Ascending aorta (tissue), 2 donors: ENCODE results near the gene TSPAN17. TPM values are rescaled to one million over a fixed set of nuclear protein-coding genes. Genes with fewer than 3 reads are reported as not detected.
A peak's percentile ranks its signal among the peaks of the same experiment; 100 is the strongest.

Experiments used
- DNase-seq, 2 donors: peaks; one replicate each; pipeline ENCODE4 v3.0.0-alpha.2; 2019; ENCODE audit warnings: low spot score in 2 of 2
- H3K27ac ChIP-seq, 2 donors: fragments of 200-600 bp; sonication (generic); one replicate each; pipeline ENCODE4 v1.5.1; 2016 to 2017; ENCODE audit warnings: mild to moderate bottlenecking in 1 of 2
- H3K27me3 ChIP-seq: fragments of 200-600 bp; sonication (generic); one replicate; pipeline ENCODE4 v1.5.1; 2017
- H3K36me3 ChIP-seq, 2 donors: fragments of 200-600 bp; sonication (generic); one replicate each; pipeline ENCODE4 v1.5.1; 2016
- H3K4me1 ChIP-seq, 2 donors: fragments of 200-600 bp; sonication (generic); one replicate each; pipeline ENCODE4 v1.5.1; 2016 to 2017; ENCODE audit warnings: mild to moderate bottlenecking in 1 of 2
- H3K4me3 ChIP-seq, 2 donors: fragments of 200-600 bp; sonication (generic); one replicate each; pipeline ENCODE4 v1.5.1; 2016 to 2017; ENCODE audit warnings: mild to moderate bottlenecking in 1 of 2
- H3K9me3 ChIP-seq, 2 donors: fragments of 200-600 bp; sonication (generic); one replicate each; pipeline ENCODE4 v1.5.1; 2016
- CTCF ChIP-seq, 3 experiments: fragments of 200-600 bp in 2 of 3; fragments of 450-650 bp in 1 of 3; sonication (generic) in 2 of 3; IDR thresholded peaks; one replicate each; pipeline ENCODE4 v1.5.1; 2016 to 2019; ENCODE audit warnings: antibody characterized with exemption in 3 of 3, mild to moderate bottlenecking in 1 of 3, moderate library complexity in 1 of 3
- intact Hi-C: fragments of 100-400 bp; cut with DNase I; formaldehyde crosslinking; loops from one replicate; pipeline ENCODE4 v1.15.1; 2023
- total RNA-seq: library from RNA; depleted of rRNA; stranded (reverse); fragments of >200 nt; gene quantifications from one replicate; pipeline ENCODE4 v1.1.0, GENCODE V29; 2016

TSPAN17 gene
- total RNA-seq, 1 donor from 2014 or later: 32.7 TPM

GRCh38 chr5:176606875-176607274 lies 40.4 kb upstream of the TSPAN17 start:
- H3K9me3 ChIP-seq: no peaks in the 10 kb centered on the region
- H3K27ac ChIP-seq: no peak overlapping the region
- peaks cover 12% of the 10 kb centered on the region for H3K27me3 ChIP-seq
- DNase-seq: no peak
- H3K4me3 ChIP-seq: no peak overlapping the region
- H3K4me1 ChIP-seq: peaks cover 0 to 4% of the 10 kb centered on the region in 2 donors
- intact Hi-C loops: no loop called here
- no peaks in the 10 kb centered on the region for H3K36me3 ChIP-seq
- no peak for TF ChIP-seq CTCF (IDR thresholded peaks at IDR 0.05)

DNA sequence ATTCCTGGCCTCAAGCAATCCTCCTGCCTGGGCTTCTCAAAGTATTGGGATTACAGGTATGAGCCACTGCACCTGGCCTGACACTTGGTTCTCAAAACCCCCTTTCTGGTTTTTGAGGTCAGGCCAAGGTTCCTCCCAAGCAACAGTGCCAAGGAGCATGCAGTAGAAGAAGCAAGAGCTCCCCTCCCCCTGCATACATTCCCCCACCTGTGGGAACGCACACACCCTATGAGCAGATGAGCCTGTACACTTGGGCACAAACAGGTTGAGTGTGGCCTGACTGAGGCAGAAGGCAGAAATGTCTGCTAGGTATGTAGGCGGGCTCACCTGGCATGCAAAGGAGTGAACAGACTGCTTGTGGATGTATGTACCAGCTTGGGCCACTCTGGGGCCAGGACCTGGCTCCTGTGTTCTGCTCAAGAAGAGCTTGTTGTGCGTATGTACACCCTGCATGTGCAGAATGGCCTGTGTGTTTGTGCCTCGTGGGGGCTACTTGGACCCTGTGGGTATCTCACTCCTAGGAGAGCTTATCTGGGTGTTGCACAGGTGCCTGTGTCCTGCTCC lies 39.1 kb upstream of the TSPAN17 start:
- Histone ChIP-seq H3K4me1 (peaks cover 0 to 4% of the 10 kb centered on the region in 2 donors), H3K4me3 (no peak overlapping the region), H3K27me3 (peaks cover 12% of the 10 kb centered on the region), H3K9me3 (no peaks in the 10 kb centered on the region), H3K36me3 (no peaks in the 10 kb centered on the region), H3K27ac (no peak overlapping the region)
- TF ChIP-seq CTCF (IDR thresholded peaks at IDR 0.05): no peak
- intact Hi-C loops: no loop called here
- DNase-seq: no peak

DNA sequence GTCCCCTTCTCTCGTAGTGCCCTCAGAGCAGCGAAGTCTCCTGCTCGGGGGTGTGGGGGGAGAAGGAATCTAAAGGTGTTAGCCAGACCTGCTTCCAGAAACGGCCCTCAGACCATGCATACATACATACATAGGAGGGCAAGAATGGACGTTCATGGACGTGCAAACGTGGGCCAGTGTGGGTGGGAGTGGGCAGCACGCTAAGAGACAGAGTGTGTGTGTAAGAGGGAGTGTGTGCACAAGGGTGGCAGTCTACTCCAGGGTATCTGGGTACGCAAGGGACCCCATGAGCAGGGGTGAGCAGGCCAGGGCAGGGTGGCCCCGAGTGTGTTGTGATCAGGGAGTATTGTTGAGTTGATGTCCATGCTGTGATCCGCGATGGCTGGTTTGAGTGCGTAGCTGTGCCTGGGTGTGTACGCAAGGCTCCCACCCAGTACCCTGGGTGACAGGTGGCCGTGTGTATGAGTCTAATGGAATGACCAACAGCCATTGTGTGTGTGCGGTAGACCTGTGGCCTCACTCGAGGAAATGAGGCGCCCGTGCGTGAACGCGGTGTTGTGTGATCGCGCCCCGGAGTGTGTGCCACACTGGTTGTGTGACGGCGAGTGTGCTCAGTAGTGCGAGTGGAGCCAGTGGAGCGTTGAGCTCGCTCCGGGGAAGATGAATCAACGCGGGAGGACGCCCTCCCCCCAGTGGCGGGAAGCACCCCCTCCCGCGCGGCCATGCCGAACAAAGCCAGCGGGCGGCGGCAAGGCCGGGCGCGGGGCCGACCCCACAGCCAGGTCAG lies 38.2 kb upstream of the TSPAN17 start:
- no peak for TF ChIP-seq CTCF (IDR thresholded peaks at IDR 0.05)
- no peak for DNase-seq
- Histone ChIP-seq H3K4me3 (peak overlapping the region; percentile 63 to 77), H3K27ac (no peak overlapping the region), H3K4me1 (peaks cover 0 to 4% of the 10 kb centered on the region in 2 donors), H3K27me3 (peaks cover 12% of the 10 kb centered on the region), H3K9me3 (no peaks in the 10 kb centered on the region), H3K36me3 (no peaks in the 10 kb centered on the region)
- intact Hi-C loops: no loop called here

GRCh38 chr5:176609724-176610434 lies 37.4 kb upstream of the TSPAN17 start, which contains the start of gene GPRIN1:
Gene GPRIN1, minus strand, starts transcription at chr5:176610156. Its CDS starts 10,322 bp downstream, at chr5:176599834.
- Histone ChIP-seq H3K4me1 (peaks cover 0 to 4% of the 10 kb centered on the region in 2 donors), H3K36me3 (no peaks in the 10 kb centered on the region), H3K27ac (no peak within 1 kb of the TSS), H3K9me3 (no peaks in the 10 kb centered on the region), H3K27me3 (peaks cover 12% of the 10 kb centered on the region), H3K4me3 (peak within 1 kb of the TSS; percentile 63 to 77)
- intact Hi-C loops: no loop called here
- no peak for TF ChIP-seq CTCF (IDR thresholded peaks at IDR 0.05)
- no peak for DNase-seq

GRCh38 chr5:176610435-176610773 lies 36.9 kb upstream of the TSPAN17 start:
- Histone ChIP-seq H3K9me3 (no peaks in the 10 kb centered on the region), H3K4me3 (peak overlapping the region; percentile 63 to 77), H3K4me1 (peaks cover 0 to 4% of the 10 kb centered on the region in 2 donors), H3K36me3 (no peaks in the 10 kb centered on the region), H3K27me3 (peaks cover 12% of the 10 kb centered on the region), H3K27ac (no peak overlapping the region)
- no peak for TF ChIP-seq CTCF (IDR thresholded peaks at IDR 0.05)
- intact Hi-C loops: no loop called here
- DNase-seq: no peak
